ENCODE measurements around the gene ADSL. TPM values are rescaled to one million over a fixed set of nuclear protein-coding genes. Genes with fewer than 3 reads are reported as not detected.

Gene ADSL
- total RNA-seq, 2 experiments from 2014 or later = 117 to 137 TPM

DNA sequence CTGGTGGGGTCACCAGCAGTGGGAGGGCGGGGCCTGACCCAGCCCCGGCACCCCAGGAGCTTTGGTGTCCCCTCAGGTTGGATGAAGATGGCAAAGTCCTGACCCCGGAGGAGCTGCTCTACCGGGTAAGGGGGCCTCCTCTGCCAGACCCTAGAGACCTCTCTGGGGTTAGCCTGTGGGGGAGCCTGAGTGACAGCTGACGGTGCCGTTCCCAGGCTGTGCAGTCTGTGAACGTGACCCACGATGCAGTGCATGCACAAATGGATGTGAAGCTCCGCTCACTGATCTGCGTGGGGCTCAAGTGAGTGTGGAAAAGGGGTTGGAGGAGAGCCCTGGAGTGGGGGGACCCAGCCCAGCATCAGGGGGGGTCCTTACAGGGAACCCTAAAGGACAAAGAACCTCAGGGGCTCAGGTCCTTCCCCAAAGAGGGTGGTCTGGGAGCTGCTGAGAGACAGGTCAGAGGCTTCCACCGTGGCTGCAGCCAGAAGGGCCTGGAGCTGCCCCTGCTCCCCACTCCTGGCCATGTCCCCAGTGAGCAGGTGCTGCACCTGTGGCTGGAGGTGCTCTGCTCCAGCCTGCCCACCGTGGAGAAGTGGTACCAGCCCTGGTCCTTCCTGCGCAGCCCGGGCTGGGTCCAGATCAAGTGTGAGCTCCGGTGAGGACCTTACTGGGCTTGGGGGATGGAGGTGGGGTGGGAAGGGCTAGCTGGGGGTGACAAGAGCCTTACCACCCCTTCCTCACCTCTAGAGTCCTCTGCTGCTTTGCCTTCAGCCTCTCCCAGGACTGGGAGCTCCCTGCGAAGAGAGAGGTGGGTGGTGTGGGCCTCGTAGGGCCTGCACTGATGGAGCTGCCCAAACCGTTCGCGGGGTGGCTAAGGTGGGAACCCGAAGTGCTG lies 62.7 kb downstream of the ADSL start:
- ChIA-PET POLR2A (no interaction called here), CTCF (ENCODE audit: unreplicated experiment) (no interaction called here)
- no TSS peak for BruUV-seq (replicated peaks)
- Histone ChIP-seq H4K20me1 (ENCODE audit: insufficient read depth, low read length) (no peaks in the 10 kb centered on the region), H3K9me2 (ENCODE audit: insufficient read depth, low read length) (no peaks in the 10 kb centered on the region), H3K9me3 (ENCODE audit: low read length) (no peaks in the 10 kb centered on the region), H3K36me3 (ENCODE audit: insufficient read depth, low read length) (peaks cover 94% of the 10 kb centered on the region), H3K4me3 (ENCODE audit: low read depth, low read length, poor library complexity, severe bottlenecking) (no peak overlapping the region), H3K4me2 (ENCODE audit: low read length) (no peak overlapping the region), H3K4me1 (ENCODE audit: insufficient read depth, low read length, poor library complexity, severe bottlenecking) (peaks cover 39% of the 10 kb centered on the region), H3K79me2 (ENCODE audit: insufficient read depth, low read depth, low read length) (no peaks in the 10 kb centered on the region), H3K27ac (ENCODE audit: low read depth, low read length, poor library complexity, severe bottlenecking) (no peak overlapping the region), H2AFZ (ENCODE audit: low read length) (no peak overlapping the region)
- intact Hi-C loops (cut with micrococcal nuclease; ENCODE audit: unreplicated experiment) = no loop called here
- TF ChIP-seq EZH2phosphoT487 (IDR thresholded peaks at IDR 0.05; ENCODE audit: borderline replicate concordance, low read depth, low read length) (no peak), CTCF (conservative IDR thresholded peaks at IDR 0.05; ENCODE audit: low read length) (no peak)
- DNase-seq (ENCODE audit: low spot score) = no peak

- TSS peak; percentile 48 for BruUV-seq (replicated peaks)
- DNase-seq (ENCODE audit: low spot score) = no peak
- Histone ChIP-seq H4K20me1 (ENCODE audit: insufficient read depth, low read length) (no peaks in the 10 kb centered on the region), H3K9me3 (ENCODE audit: low read length) (no peaks in the 10 kb centered on the region), H3K36me3 (ENCODE audit: insufficient read depth, low read length) (peaks cover 87% of the 10 kb centered on the region), H3K4me2 (ENCODE audit: low read length) (no peak overlapping the region), H3K9me2 (ENCODE audit: insufficient read depth, low read length) (no peaks in the 10 kb centered on the region), H3K79me2 (ENCODE audit: insufficient read depth, low read depth, low read length) (peaks cover 3% of the 10 kb centered on the region; the same call in 1 of the 2 replicates), H3K27ac (ENCODE audit: low read depth, low read length, poor library complexity, severe bottlenecking) (peak overlapping the region; percentile 98), H3K4me1 (ENCODE audit: insufficient read depth, low read length, poor library complexity, severe bottlenecking) (peaks cover 46% of the 10 kb centered on the region), H2AFZ (ENCODE audit: low read length) (no peak overlapping the region), H3K4me3 (ENCODE audit: low read depth, low read length, poor library complexity, severe bottlenecking) (no peak overlapping the region)
- intact Hi-C loops (cut with micrococcal nuclease; ENCODE audit: unreplicated experiment) = no loop called here
- ChIA-PET CTCF (ENCODE audit: unreplicated experiment) (no interaction called here), POLR2A (no interaction called here)
- TF ChIP-seq CTCF (conservative IDR thresholded peaks at IDR 0.05; ENCODE audit: low read length) = no peak
Observed at GRCh38 chr22:40409613-40410113, 63.4 kb downstream of the ADSL start.

DNA sequence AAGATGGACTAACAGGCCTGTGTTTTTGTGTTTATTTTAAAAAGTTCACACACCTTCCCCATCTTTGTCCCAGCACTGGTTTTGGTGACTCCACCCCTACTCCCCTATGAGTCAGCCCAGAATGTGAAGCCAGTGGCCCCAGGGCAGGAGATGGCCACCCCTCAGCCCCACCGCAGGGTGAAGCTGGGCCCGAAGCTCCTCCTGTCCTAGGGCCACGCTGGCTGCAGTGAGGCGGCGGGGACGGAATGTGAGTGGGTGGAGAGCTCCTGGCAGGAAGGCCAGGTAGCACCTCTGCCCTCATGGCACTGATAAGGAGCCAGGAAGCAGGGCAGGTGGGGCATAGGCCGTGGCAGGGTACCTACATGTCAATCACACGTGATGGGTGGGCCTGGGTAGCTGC lies 64.0 kb downstream of the ADSL start:
- ChIA-PET CTCF (ENCODE audit: unreplicated experiment) (interaction anchor here (0.5 to 0.6 kb wide), 2 partner anchors 11 to 99 kb away, joined by 3 read pairs; no protein-coding TSS in a partner anchor), POLR2A (no interaction called here)
- peaks cover 52% of the 10 kb centered on the region for H3K4me1 ChIP-seq (ENCODE audit: insufficient read depth, low read length, poor library complexity, severe bottlenecking)
- no peaks in the 10 kb centered on the region for H3K9me2 ChIP-seq (ENCODE audit: insufficient read depth, low read length)
- H2AFZ ChIP-seq (ENCODE audit: low read length) = no peak overlapping the region
- no peak for TF ChIP-seq EZH2phosphoT487 (IDR thresholded peaks at IDR 0.05; ENCODE audit: borderline replicate concordance, low read depth, low read length)
- TF ChIP-seq CTCF (conservative IDR thresholded peaks at IDR 0.05; ENCODE audit: low read length) = no peak
- DNase-seq (ENCODE audit: low spot score) = no peak
- H3K9me3 ChIP-seq (ENCODE audit: low read length) = no peaks in the 10 kb centered on the region
- no peak overlapping the region for H3K4me2 ChIP-seq (ENCODE audit: low read length)
- H3K4me3 ChIP-seq (ENCODE audit: low read depth, low read length, poor library complexity, severe bottlenecking) = no peak overlapping the region
- peak overlapping the region; percentile 98 for H3K27ac ChIP-seq (ENCODE audit: low read depth, low read length, poor library complexity, severe bottlenecking)
- H4K20me1 ChIP-seq (ENCODE audit: insufficient read depth, low read length) = no peaks in the 10 kb centered on the region
- peaks cover 3% of the 10 kb centered on the region; the same call in 1 of the 2 replicates for H3K79me2 ChIP-seq (ENCODE audit: insufficient read depth, low read depth, low read length)
- peaks cover 81% of the 10 kb centered on the region for H3K36me3 ChIP-seq (ENCODE audit: insufficient read depth, low read length)
- intact Hi-C loops (cut with micrococcal nuclease; ENCODE audit: unreplicated experiment) = no loop called here
- TSS peak; percentile 55 for BruUV-seq (replicated peaks)
